GM19351 (cell line): ENCODE measurements around the gene REC114.

Source experiments
- ATAC-seq: cut with Tn5 transposase; IDR thresholded peaks from one replicate; pipeline ENCODE4 v1.9.1; 2021; ENCODE audit warnings: mild to moderate bottlenecking, moderate library complexity; ENCODE audit not compliant: unreplicated experiment

The REC114 gene

GRCh38 chr15:73601451-73602445, 158.8 kb downstream of the REC114 start:
- no peak for ATAC-seq

GRCh38 chr15:73602446-73602843, 159.5 kb downstream of the REC114 start:
- no peak for ATAC-seq

- no peak for ATAC-seq
These were observed 160.0 kb downstream of the REC114 start for GRCh38 chr15:73602992-73603391.

- ATAC-seq = no peak
These were observed 161.5 kb downstream of the REC114 start for GRCh38 chr15:73604477-73604876.

GRCh38 chr15:73605759-73606436, 162.9 kb downstream of the REC114 start:
- no peak for ATAC-seq

GRCh38 chr15:73607405-73607804, 164.4 kb downstream of the REC114 start:
- ATAC-seq = no peak

- ATAC-seq = no peak
These were observed 164.9 kb downstream of the REC114 start for GRCh38 chr15:73607843-73608242.

GRCh38 chr15:73608475-73608874, 165.5 kb downstream of the REC114 start:
- no peak for ATAC-seq

GRCh38 chr15:73608941-73609340, 166.0 kb downstream of the REC114 start:
- ATAC-seq = no peak
